Neural cell (in vitro differentiated cells): Measurements from ENCODE around the gene RALA. TPM values are rescaled to one million over a fixed set of nuclear protein-coding genes. Genes with fewer than 3 reads are reported as not detected.

Source experiments
- H2AFZ ChIP-seq: fragments of 200-600, 300-800 bp; sonication (generic), shearing (Covaris generic); 2 replicates; pipeline ENCODE4 v1.6.0; 2014; ENCODE audit warnings: low read depth, mild to moderate bottlenecking, antibody characterized with exemption, low read length, moderate library complexity
- H3F3A ChIP-seq: fragments of 200-600 bp; shearing (Covaris generic); 2 replicates; pipeline ENCODE4 v1.6.1; 2016; ENCODE audit warnings: mild to moderate bottlenecking, moderate library complexity, mixed read lengths, antibody characterized with exemption, low read length; ENCODE audit not compliant: insufficient read depth, poor library complexity, severe bottlenecking
- H3K27ac ChIP-seq: fragments of 200-600, 300-800 bp; sonication (generic), shearing (Covaris generic); 2 replicates; pipeline ENCODE4 v1.5.1; 2014; ENCODE audit warnings: mild to moderate bottlenecking, low read length, moderate library complexity
- H3K27me3 ChIP-seq: fragments of 300-800, 200-600 bp; sonication (generic), shearing (Covaris generic); 2 replicates; pipeline ENCODE4 v1.6.0; 2014; ENCODE audit warnings: mild to moderate bottlenecking, low read depth, low read length, moderate library complexity; ENCODE audit not compliant: insufficient read depth
- H3K36me3 ChIP-seq: fragments of 300-800, 200-600 bp; sonication (generic), shearing (Covaris generic); 2 replicates; pipeline ENCODE4 v1.5.1; 2014; ENCODE audit warnings: mild to moderate bottlenecking, antibody characterized with exemption, low read length, moderate library complexity; ENCODE audit not compliant: insufficient read depth
- H3K4me2 ChIP-seq: fragments of 300-800, 200-600 bp; sonication (generic), shearing (Covaris generic); 2 replicates; pipeline ENCODE4 v1.6.0; 2014; ENCODE audit warnings: mild to moderate bottlenecking, low read length
- H3K4me3 ChIP-seq: fragments of 300-800, 200-600 bp; sonication (generic), shearing (Covaris generic); 2 replicates; pipeline ENCODE4 v1.5.1; 2014; ENCODE audit warnings: mild to moderate bottlenecking, low read length, moderate library complexity
- H3K79me2 ChIP-seq: fragments of 200-600 bp; shearing (Covaris generic); replicated peaks from 2 replicates; pipeline ENCODE4 v1.6.0; 2014; ENCODE audit warnings: mild to moderate bottlenecking, low read length, moderate library complexity; ENCODE audit not compliant: insufficient read depth
- H3K9ac ChIP-seq: fragments of 300-800, 200-600 bp; sonication (generic), shearing (Covaris generic); 2 replicates; pipeline ENCODE4 v1.6.1; 2016; ENCODE audit warnings: mild to moderate bottlenecking, low read length, mixed read lengths
- H3K9me2 ChIP-seq: fragments of 200-600 bp; shearing (Covaris generic); 2 replicates; pipeline ENCODE4 v1.6.1; 2016; ENCODE audit warnings: mild to moderate bottlenecking, low read length, mixed read lengths; ENCODE audit not compliant: insufficient read depth
- H3K9me3 ChIP-seq: fragments of 200-600, 300-800 bp; sonication (generic), shearing (Covaris generic); 2 replicates; pipeline ENCODE4 v1.6.1; 2016; ENCODE audit warnings: mild to moderate bottlenecking, mixed run types, low read length, moderate library complexity, mixed read lengths
- H4K20me1 ChIP-seq: fragments of 200-600 bp; shearing (Covaris generic); 2 replicates; pipeline ENCODE4 v1.6.1; 2016; ENCODE audit warnings: mild to moderate bottlenecking, mixed run types; ENCODE audit not compliant: insufficient read depth
- CTCF ChIP-seq: fragments of 450-650 bp; IDR thresholded peaks from 2 replicates; pipeline ENCODE4 v1.5.1; 2014; ENCODE audit warnings: antibody characterized with exemption, mild to moderate bottlenecking, moderate library complexity; ENCODE audit not compliant: poor library complexity, severe bottlenecking
- EP300 ChIP-seq: fragments of 450-650 bp; conservative IDR thresholded peaks from 2 replicates; pipeline ENCODE4 v1.6.1; 2014; ENCODE audit warnings: antibody characterized with exemption, mild to moderate bottlenecking, moderate library complexity; ENCODE audit not compliant: poor library complexity, severe bottlenecking
- EZH2 ChIP-seq: fragments of 200-600, 300-800 bp; shearing (Covaris generic), sonication (generic); IDR thresholded peaks from 2 replicates; pipeline ENCODE4 v1.6.1; 2014; ENCODE audit warnings: antibody characterized with exemption, low read length, borderline replicate concordance, mild to moderate bottlenecking; ENCODE audit not compliant: insufficient read depth, poor library complexity, severe bottlenecking
- MXI1 ChIP-seq: fragments of 450-650 bp; conservative IDR thresholded peaks from 2 replicates; pipeline ENCODE4 v1.6.1; 2014; ENCODE audit warnings: antibody characterized with exemption, mild to moderate bottlenecking; ENCODE audit not compliant: poor library complexity, severe bottlenecking
- POLR2AphosphoS5 ChIP-seq: IDR thresholded peaks from 2 replicates; pipeline ENCODE4 v1.6.1; 2012
- RAD21 ChIP-seq: fragments of 450-650 bp; conservative IDR thresholded peaks from 2 replicates; pipeline ENCODE4 v1.6.1; 2014; ENCODE audit warnings: antibody characterized with exemption, mild to moderate bottlenecking, moderate library complexity
- REST ChIP-seq: IDR thresholded peaks from 2 replicates; pipeline ENCODE4 v1.6.1; 2012; ENCODE audit warnings: borderline replicate concordance
- SMC3 ChIP-seq: fragments of 450-650 bp; conservative IDR thresholded peaks from 2 replicates; pipeline ENCODE4 v1.6.1; 2014; ENCODE audit warnings: antibody characterized with exemption, mild to moderate bottlenecking, moderate library complexity; ENCODE audit not compliant: poor library complexity
- TAF1 ChIP-seq: IDR thresholded peaks from 2 replicates; pipeline ENCODE4 v1.6.1; 2012; ENCODE audit warnings: low read depth
- polyA plus RNA-seq: library from polyadenylated mRNA; depleted of rRNA; stranded (reverse); fragments of >200 nt; gene quantifications from 2 replicates; pipeline ENCODE4 v1.2.3, GENCODE V29; 2014

Gene RALA
- polyA plus RNA-seq, 1 donor from 2014 or later: 36.2 TPM

- H3K36me3 ChIP-seq: no peaks in the 10 kb centered on the region
- no peaks in the 10 kb centered on the region for H3F3A ChIP-seq
- H3K9ac ChIP-seq: peak overlapping the region; percentile 75
- H3K4me2 ChIP-seq: peak overlapping the region; percentile 91
- H3K4me3 ChIP-seq: peak overlapping the region; percentile 69
- no peaks in the 10 kb centered on the region for H3K9me3 ChIP-seq
- peaks cover 2% of the 10 kb centered on the region for H3K27me3 ChIP-seq
- no peak overlapping the region for H2AFZ ChIP-seq
- H4K20me1 ChIP-seq: no peaks in the 10 kb centered on the region
- TF ChIP-seq EP300 (no peak), MXI1 (no peak), SMC3 (no peak), TAF1 (no peak), RAD21 (no peak), POLR2AphosphoS5 (no peak), CTCF (no peak), REST (no peak), EZH2 (no peak)
- H3K79me2 ChIP-seq: peaks cover 20% of the 10 kb centered on the region
- no peaks in the 10 kb centered on the region for H3K9me2 ChIP-seq
- H3K27ac ChIP-seq: peak overlapping the region; percentile 86
These were observed 111.2 kb downstream of the RALA start for GRCh38 chr7:39734633-39735004.

GRCh38 chr7:39735903-39736302 is 112.5 kb downstream of the RALA start:
- peaks cover 2% of the 10 kb centered on the region for H3K27me3 ChIP-seq
- peak overlapping the region; percentile 68 for H3K4me2 ChIP-seq
- H2AFZ ChIP-seq: no peak overlapping the region
- H3K36me3 ChIP-seq: no peaks in the 10 kb centered on the region
- H3K9me2 ChIP-seq: no peaks in the 10 kb centered on the region
- H3K27ac ChIP-seq: no peak overlapping the region
- H3F3A ChIP-seq: no peaks in the 10 kb centered on the region
- H3K4me3 ChIP-seq: peak overlapping the region; percentile 69
- no peaks in the 10 kb centered on the region for H4K20me1 ChIP-seq
- TF ChIP-seq SMC3 (no peak), REST (no peak), CTCF (no peak), POLR2AphosphoS5 (no peak), RAD21 (no peak), TAF1 (no peak), MXI1 (no peak), EZH2 (no peak), EP300 (no peak)
- no peaks in the 10 kb centered on the region for H3K9me3 ChIP-seq
- no peak overlapping the region for H3K9ac ChIP-seq
- H3K79me2 ChIP-seq: peaks cover 20% of the 10 kb centered on the region
